HTERT RPE-1 (cell line): Measurements from ENCODE around the gene TNFRSF1A.

Experiments
- in situ Hi-C: fragments of 300-500 bp; cut with MboI; formaldehyde crosslinking; loops from 4 replicates; pipeline ENCODE4 v1.14.3; 2020; ENCODE audit warnings: low sequenced_read_pairs

Gene TNFRSF1A

GRCh38 chr12:6280053-6280469 lies 61.8 kb downstream of the TNFRSF1A start:
- in situ Hi-C loops, result loop anchor here (25.0 kb wide), 1 partner anchor 218 kb away; no protein-coding TSS in a partner anchor

- in situ Hi-C loops, result loop anchor here (25.0 kb wide), 1 partner anchor 217 kb away; no protein-coding TSS in a partner anchor
These were observed 62.2 kb downstream of the TNFRSF1A start for GRCh38 chr12:6279631-6280030.

DNA sequence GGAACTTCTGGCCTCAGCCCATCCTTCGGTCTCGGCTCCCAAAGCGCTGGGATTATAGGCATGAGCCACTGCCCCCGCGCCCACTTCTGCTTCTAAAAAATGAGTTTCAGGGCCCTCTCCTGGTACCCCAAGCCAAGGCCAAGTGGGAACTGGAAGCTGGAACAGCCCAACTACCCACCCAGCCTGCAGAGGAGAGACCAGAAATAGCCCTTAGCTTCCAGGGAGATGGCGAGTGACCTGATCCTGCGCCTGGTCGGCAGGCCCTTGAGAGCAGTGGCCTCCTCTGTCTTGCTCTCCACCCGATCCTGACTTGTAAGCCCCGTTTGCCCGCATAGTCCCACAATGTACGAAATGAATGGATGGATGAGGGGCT lies 62.6 kb downstream of the TNFRSF1A start:
- in situ Hi-C loops, result loop anchor here (25.0 kb wide), 1 partner anchor 217 kb away; no protein-coding TSS in a partner anchor
